ENCODE results near the gene FMN1.
"Not testable (repeated sequence)": the region's sequence is repeated elsewhere in the genome, so short reads cannot be mapped to it uniquely, and the experiment has no call there.

FMN1 gene

DNA sequence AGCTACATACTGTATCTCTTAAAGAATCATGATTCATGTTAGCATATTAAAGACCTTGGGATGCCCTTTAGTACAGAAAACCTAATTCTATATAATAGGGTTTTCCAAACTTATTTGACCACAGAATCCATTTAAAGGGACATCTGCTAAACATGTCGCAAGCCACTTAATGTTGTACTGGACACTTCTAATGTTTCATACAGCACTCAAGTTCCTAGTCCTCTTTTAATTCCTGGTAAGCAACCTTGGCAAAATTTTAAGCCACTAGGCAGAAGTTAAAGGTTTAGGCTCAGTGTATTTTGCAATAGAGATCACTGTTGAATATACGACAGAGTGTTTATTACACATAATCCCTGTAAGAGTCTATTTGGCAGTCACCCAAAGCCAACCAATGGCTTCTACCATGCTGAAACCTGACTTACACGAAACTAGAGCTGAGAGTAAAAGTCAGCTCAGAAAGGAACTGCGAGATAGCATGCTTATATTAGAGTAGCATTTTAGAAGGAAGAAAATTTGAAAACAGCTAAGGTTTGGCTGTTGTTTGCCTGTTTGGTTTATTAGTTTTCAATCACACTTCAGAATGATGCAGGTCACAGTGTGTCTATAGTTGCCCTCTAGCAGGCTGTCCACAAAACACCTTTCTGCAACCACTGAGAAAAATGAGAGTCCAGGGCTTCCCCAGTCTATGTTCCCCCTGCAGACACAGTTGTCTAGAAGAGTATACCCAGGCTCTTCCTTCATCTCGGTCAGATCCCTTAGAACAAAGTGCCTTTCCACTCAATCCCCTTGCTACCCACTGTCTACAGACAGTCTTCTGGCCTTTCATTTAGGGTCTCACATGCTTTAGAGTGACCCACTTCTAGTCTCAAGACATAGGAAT, 104.4 kb downstream of the FMN1 start:
- peak; percentile 90 for DNase-seq (ENCODE audit: low read depth)

DNA sequence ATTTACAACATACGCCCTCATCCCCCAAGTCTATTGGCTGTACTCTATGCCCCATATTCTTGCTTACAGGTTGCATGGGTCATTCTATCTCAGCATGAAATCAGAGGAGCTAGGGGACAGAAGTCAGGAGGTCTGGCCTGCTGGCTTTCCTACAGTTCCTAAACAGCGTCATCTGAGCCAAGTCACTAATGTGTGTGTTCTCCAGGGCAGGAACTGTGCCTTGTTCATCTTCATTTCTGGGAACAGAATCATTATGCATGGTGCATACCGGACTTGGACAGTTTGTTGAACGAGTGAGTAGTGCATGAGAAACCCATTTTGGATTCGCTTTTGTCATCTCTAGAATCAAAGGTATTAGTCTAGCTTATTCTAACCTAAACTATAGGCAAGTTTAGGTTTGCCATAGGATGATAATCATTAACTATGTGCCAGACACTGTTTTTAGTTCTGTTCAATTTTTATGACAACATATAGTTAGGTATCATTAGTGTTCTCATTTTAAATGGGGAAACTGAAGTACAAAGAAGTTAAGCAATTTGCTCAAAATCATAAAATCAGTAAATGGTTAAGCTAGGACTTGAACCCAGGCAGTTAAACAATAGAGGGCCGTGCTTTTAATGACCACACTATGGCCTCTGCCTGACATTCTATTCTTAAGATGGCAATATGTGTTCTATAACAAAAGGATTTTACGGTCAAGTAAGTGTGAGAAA, 105.2 kb downstream of the FMN1 start:
- DNase-seq (ENCODE audit: low read depth), result no peak

DNA sequence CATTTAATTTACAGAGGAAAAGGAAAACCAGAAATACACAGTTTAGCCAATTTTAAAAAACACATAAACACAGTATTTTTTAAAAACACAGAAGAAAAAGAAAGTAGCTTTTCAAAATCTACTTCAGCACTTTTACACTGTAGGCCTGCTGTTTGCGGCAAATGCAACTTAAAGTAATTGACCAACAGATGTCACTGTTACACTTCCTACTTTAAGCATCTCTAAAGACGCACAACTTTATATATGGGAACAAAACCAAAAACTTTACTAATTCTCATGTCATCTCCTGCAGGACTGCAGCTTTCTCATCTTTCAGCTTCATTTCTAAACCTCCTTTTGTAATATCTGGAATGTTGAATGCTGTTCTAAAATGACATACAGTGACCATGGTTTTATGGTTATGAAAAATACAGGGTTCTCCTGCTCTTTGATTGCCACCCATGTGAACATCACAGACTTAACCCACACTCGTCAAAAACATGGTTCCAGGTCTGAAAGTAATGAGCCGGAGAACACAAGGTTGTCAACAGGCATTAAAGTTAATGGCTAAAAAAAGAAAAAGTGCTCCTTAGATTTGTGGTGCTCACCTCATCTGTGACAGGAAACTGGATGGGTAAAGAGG, 107.9 kb downstream of the FMN1 start:
- peak; percentile 66 for DNase-seq (ENCODE audit: low read depth)

DNA sequence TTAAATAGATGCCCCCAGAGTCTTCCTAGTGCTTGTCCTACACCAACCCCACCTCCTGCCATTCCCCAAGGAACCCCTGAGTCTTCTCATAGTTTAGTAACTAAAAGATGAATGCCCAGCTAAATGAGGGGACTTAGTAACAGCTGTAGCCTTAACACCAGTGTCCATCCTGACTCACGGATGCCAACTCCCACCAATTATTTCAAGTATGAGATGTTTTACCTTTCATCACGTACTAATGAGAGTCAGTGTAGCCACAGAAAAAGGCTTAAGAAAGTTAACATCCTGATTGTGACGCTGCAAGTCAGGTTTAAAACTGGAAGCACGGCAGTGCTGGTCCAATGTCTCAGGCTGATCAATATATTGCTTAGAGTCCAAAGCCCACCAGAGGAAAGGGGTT, 109.9 kb downstream of the FMN1 start:
- DNase-seq (ENCODE audit: low read depth), result no peak

GRCh38 chr15:33083232-33084081, 111.1 kb downstream of the FMN1 start:
- no peak for DNase-seq (ENCODE audit: low read depth)

GRCh38 chr15:33080006-33080405, 114.5 kb downstream of the FMN1 start:
- DNase-seq (ENCODE audit: low read depth), result no peak

DNA sequence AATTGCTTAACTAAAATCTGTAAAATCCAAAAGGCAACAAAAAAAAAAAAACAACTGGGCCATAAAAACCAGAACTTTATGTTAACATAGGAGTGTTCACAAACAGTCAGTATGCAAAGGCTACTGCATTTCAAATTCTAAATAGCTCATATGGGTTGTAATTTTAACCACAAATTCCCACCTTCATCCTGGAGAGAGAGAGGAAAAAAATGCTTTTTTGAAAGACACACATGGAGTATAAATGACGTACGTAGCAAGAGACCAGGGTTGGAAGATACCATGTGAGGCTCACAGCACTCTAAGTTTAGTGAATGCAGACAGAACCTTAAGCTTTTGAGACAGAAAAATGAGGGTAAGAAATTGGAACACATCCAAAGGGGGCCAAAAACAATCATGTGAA, 115.9 kb downstream of the FMN1 start:
- no peak for DNase-seq (ENCODE audit: low read depth)

DNA sequence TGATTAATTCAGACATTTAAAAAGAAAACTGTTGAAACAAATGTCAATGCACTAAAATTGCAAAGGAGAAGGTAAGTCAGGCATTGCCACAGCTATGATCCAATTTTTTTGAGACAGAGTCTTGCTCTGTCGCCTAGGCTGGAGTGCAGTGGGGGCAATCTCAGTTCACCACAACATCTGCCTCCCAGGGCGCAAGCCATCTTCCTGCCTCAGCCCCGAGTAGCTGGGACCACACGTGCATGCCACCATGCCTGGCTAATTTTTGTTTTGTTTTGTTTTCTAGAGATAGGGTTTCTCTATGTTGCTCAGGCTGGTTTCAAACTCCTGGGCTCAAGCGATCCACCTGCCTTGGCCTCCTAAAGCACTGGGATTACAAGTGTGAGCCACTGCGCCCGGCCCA, 117.6 kb downstream of the FMN1 start:
- no peak for DNase-seq (ENCODE audit: low read depth)

DNA sequence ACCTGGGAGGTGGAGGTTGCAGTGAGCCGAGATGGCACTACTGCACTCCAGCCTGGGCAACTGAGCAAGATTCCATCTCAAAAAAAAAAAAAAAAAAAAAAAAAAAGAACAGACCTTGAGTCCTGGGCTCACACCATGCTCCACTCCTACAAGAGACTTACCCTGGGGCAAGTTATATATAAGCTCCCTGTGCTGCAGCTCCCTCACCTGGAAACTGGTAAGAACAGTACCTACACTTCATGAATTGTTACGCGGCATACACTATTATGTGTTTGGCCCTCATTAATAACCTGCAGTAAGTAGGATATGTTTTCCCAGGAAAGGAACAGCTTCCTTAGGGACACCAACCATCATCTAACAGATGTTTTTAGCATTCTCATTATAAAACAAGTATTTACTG, 119.6 kb downstream of the FMN1 start:
- DNase-seq (ENCODE audit: low read depth), result no peak

GRCh38 chr15:33074212-33074611, 120.3 kb downstream of the FMN1 start:
- no peak for DNase-seq (ENCODE audit: low read depth)

GRCh38 chr15:33071451-33071850, 123.1 kb downstream of the FMN1 start:
- DNase-seq (ENCODE audit: low read depth), result no peak

DNA sequence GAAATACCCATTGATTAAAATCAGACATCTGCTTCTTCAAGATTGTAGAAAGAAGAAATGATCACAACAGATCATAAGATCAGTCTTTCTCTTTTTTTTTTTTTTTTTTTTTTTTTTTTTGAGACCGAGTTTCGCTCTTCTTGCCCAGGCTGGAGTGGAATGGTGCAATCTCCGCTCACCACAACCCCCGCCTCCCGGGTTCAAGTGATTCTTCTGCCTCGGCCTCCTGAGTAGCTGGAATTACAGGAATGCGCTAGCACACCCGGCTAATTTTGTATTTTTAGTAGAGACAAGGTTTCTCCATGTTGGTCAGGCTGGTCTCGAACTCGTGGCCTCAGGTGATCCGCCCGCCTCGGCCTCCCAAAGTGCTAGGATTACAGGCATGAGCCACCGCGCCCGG, 124.6 kb downstream of the FMN1 start:
- not testable (repeated sequence) for DNase-seq (ENCODE audit: low read depth)

GRCh38 chr15:33069161-33069560, 125.4 kb downstream of the FMN1 start:
- DNase-seq (ENCODE audit: low read depth), result no peak

- DNase-seq (ENCODE audit: low read depth), result peak; percentile 10
Measured at GRCh38 chr15:33068511-33068990, 126.0 kb downstream of the FMN1 start.

DNA sequence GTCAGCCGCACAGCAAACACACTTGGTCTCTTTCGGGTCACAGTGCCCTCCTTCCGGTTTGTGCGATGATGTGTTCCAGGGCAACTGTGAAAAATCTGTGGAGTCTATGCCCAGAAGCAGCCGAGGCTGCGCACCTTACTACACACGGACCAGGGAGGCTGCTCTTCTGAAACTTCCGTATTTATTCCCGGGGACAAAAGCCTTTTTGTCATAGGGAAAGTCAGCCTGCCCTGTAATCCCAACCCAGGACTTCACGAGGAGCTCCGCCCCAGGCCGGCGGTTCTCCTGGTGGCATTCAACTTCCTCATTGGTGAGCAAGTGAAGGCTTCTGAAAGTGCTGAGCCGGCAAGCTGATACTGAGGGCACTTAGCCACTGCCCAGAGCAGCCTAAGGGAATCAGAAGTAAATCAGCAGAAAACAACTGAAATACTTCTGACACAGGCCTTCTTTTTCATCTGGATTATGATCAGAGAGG, 126.5 kb downstream of the FMN1 start:
- DNase-seq (ENCODE audit: low read depth), result no peak

DNA sequence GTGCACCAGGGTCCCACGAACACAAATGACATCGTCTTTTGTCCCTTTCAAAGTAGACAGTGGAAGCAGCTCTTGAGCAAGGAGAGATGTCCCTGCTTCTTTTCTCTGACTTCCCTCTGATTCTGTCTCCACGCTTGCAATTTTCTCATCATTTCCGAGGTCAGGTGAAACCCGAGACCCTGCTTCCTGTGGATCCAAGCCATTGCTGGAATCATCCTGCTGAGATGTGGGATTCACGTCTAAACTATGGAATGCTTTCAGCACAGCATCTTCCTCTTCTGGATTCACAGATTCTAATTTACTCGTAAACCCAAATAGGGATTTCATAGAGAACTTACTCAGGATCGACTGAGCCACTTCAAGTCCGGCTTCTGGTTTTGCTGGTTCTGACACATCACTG, 127.1 kb downstream of the FMN1 start:
- DNase-seq (ENCODE audit: low read depth), result no peak

DNA sequence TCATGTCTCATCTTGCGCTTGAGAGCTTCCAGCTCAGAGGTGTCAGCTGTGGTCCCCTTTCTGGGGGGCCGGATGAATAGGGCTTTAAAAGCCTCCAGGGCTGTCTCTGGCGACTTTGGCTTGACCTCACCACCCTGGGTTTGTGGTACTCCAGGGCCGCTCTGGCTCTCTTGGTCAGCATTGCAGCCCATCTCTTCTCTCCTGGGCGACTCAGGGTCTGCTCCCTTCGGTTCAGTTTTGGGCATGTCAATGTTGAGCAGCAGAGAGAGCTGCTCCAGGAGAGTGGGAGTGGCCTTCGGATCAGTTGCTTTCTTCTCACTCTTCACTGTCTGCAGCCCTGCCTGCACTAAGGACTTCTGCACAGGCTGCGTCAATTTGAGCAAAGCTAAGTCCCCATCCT, 127.9 kb downstream of the FMN1 start:
- no peak for DNase-seq (ENCODE audit: low read depth)

DNA sequence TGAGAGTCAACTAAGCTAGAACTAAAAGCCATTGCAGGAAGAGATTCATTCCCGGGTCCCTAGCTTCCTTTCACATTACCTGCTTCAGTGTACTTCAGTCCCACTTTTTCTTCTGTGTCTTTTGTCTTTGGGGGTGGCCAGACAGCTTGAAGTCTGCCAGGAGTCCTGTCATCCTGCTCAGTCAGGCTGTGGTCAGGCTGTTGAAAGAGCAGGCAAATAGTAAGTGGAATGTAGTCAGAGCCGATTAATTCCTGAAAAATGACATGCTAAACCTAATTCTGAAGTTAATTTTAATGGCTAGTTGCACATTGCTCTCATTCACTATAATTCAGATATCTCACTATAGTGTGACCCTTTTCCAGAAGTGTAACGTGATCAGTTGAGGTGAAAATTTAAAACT, 129.6 kb downstream of the FMN1 start:
- DNase-seq (ENCODE audit: low read depth), result peak; percentile 50

DNA sequence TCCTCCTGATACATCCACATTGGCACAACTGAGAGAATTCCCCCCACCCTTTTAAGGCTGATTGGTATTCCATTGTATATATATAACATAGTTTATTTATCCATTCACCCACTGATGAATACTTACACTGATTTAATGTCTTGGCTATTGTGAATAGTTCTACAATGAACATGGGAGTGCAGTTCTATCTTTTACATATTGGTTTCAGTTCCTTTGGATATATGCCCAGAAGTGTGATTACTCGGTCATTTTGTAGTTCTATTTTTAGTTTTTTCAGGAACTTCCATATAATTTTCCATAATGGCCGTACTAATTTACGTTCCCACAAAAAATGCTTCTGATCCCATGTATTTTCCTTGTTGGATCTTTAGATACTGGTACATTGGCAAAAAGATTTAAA, 135.3 kb downstream of the FMN1 start:
- no peak for DNase-seq (ENCODE audit: low read depth)

DNA sequence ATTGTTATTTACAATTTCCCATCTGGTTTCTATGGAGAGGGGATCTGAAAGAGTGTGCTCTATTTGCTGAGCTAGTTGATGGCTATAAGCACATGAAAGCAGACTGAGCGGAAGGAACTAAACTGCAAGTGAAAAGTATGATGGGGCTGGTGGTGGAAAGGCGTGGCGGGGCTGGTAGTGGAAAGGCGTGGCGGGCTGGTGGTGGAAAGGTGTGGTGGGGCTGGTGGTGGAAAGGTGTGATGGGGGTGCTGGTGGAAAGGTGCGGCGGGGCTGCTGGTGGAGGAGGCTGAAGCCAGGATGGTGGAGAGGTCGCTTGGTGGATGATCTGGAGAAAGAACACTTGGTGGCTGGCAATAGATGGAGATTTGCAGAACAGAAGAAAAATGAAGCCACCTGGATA, 136.7 kb downstream of the FMN1 start:
- no peak for DNase-seq (ENCODE audit: low read depth)

GRCh38 chr15:33055962-33056361, 138.6 kb downstream of the FMN1 start:
- DNase-seq (ENCODE audit: low read depth), result no peak

GRCh38 chr15:33051528-33051927, 143.0 kb downstream of the FMN1 start:
- DNase-seq (ENCODE audit: low read depth), result no peak
